ENCODE data around the gene NFE2L2.
"Not testable (repeated sequence)": the region's sequence is repeated elsewhere in the genome, so short reads cannot be mapped to it uniquely, and the experiment has no call there.

Gene NFE2L2

DNA sequence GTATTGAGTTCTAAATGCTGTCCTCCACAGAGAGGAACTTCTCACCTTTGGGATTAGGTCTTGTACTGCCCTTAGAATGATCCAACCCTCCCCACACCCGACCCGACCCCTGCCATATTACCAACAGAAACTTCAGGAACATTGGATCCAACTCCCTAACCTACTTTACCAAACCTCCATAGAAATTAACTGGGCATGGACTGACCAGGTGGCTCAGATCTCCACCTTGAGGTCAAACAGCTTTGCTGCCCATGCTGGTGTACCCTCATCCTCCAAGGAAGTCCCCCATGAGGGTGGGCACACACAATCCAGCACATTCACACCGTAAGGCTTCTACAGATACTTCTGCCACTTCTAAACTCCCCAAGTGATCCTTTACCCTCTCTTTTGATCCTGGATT lies 21.5 kb downstream of the NFE2L2 start:
- DNase-seq: no peak
- in situ Hi-C loops (cut with MboI; ENCODE audit: low pct_unique_long_range_greater_than_20kb, low sequenced_read_pairs): no loop called here

- in situ Hi-C loops (cut with MboI; ENCODE audit: low pct_unique_long_range_greater_than_20kb, low sequenced_read_pairs): no loop called here
- DNase-seq: peak; percentile 54
Measured at GRCh38 chr2:177242121-177242987, 22.2 kb downstream of the NFE2L2 start.

GRCh38 chr2:177241711-177242120 lies 22.8 kb downstream of the NFE2L2 start:
- in situ Hi-C loops (cut with MboI; ENCODE audit: low pct_unique_long_range_greater_than_20kb, low sequenced_read_pairs): no loop called here
- no peak for DNase-seq

DNA sequence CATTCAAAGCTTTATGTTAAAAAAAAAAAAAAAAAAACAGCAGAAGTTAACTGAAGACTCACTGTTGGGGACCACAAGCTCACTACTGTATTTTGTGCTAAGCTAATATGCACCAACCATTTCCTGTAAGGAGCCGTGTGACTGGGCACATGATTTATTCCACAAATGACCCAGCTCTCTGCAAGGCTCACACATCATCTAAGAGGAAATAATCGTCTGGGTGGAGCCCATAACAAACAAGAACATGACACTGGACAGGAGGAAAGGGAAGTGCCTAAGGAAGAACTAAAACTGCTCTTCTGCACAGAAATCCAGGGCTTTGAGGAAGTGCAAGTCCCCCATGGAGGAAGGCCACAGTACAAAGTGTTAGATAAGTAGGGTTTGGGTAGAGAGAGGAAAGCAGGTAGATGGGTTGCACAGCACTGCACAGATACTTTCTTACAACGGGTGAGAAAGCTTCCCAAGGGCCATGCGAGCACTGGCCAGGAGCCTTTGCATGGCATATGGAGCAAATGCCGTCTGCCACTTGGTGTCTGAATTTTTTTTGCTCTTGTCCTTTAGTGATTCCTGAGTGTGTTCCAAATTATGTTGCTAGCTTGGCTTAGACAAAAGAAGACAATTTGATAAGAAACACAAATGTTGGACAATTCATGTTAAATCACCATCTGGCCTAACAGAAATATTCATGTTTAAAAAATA lies 24.4 kb downstream of the NFE2L2 start:
- in situ Hi-C loops (cut with MboI; ENCODE audit: low pct_unique_long_range_greater_than_20kb, low sequenced_read_pairs): no loop called here
- DNase-seq: peak; percentile 83

DNA sequence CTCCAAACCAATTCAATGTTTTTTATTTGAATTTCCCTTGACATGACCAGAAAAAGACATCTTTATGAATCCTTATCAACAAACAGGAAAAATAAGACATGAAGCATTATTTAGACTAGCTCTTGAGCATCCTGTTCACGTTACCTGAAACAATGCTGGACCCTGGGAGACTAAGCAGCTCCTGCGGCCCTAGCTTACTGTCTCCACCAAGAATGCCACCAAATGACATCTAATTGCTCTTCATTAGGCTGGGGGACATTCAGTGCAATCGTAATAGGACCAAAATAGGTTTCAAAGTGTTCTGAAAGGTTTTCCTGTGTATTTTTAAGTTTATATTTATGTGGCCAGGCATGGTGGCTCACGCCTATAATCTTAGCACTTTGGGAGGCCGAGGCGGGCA lies 25.5 kb downstream of the NFE2L2 start:
- no peak for DNase-seq
- in situ Hi-C loops (cut with MboI; ENCODE audit: low pct_unique_long_range_greater_than_20kb, low sequenced_read_pairs): no loop called here

DNA sequence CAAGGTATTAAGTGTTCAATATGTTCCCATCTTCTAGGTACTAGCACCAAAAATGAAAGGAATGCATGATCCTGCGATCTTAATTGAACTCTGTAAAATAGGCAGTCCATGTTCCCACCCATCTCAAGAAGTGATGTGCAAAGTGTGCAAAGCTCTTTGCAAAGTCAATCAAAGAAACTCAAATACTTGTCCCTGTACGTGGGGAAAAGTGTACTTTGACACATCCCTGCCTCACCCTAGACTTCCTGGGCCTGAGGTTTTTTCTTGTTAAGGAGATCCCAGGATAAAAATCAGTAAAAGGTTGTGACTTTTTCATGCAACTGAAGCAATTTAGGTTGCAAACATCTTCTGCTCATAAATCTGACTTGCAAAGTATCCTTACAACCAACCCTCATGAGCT lies 26.6 kb downstream of the NFE2L2 start:
- no peak for DNase-seq
- in situ Hi-C loops (cut with MboI; ENCODE audit: low pct_unique_long_range_greater_than_20kb, low sequenced_read_pairs): no loop called here

DNA sequence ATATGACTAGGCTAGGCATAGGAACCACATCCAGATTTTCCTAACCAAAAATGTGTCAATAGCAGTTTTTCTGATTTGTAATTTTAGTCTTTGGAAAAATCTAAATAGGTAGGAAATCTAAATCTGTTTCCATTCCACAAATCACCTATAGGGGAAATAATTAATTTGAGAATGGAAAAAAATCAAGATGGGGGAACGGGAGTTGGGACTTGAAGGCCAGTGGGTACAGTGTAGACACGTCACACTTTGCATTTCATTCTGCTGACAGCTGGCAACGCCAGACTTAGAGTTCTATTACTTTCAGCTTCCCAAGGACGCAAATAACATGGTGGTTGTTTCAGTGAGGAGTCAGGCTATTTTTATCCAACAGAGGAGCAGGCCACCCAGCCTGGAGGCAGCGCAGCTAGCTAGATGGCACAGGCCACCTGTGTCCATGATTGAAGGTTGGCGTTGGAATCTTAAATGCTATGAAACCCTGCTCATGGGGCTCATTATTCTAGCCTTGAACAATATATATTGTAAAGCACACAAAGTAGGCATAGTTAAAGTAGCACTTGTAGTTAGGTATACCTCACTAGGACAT lies 28.6 kb downstream of the NFE2L2 start:
- in situ Hi-C loops (cut with MboI; ENCODE audit: low pct_unique_long_range_greater_than_20kb, low sequenced_read_pairs): no loop called here

GRCh38 chr2:177234267-177234666 lies 30.3 kb downstream of the NFE2L2 start:
- in situ Hi-C loops (cut with MboI; ENCODE audit: low pct_unique_long_range_greater_than_20kb, low sequenced_read_pairs): no loop called here
- DNase-seq: no peak

More for the DNA sequence above, 28.6 kb downstream of the NFE2L2 start:
- no peak for DNase-seq

GRCh38 chr2:177232098-177232704 lies 32.3 kb downstream of the NFE2L2 start:
- DNase-seq: no peak
- in situ Hi-C loops (cut with MboI; ENCODE audit: low pct_unique_long_range_greater_than_20kb, low sequenced_read_pairs): no loop called here

DNA sequence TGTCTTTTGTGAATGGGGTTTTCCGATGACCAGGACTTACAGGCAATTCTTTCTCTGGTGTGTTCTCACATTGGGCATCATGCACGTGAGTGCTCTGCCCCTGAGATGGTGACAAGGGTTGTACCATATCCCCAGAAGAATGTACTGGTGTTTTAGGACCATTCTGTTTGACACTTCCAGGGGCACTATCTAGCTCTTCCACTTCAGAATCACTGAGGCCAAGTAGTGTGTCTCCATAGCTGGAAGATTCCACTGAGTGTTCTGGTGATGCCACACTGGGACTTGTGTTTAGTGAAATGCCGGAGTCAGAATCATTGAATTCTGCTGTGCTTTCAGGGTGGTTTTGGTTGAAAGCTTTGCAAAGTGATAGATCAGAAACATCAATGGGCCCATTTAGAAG lies 33.3 kb downstream of the NFE2L2 start:
- no peak for DNase-seq
- in situ Hi-C loops (cut with MboI; ENCODE audit: low pct_unique_long_range_greater_than_20kb, low sequenced_read_pairs): no loop called here

- in situ Hi-C loops (cut with MboI; ENCODE audit: low pct_unique_long_range_greater_than_20kb, low sequenced_read_pairs): no loop called here
- DNase-seq: peak; percentile 14
Measured at GRCh38 chr2:177229442-177230242, 34.9 kb downstream of the NFE2L2 start.

GRCh38 chr2:177225965-177226360 lies 38.6 kb downstream of the NFE2L2 start:
- in situ Hi-C loops (cut with MboI; ENCODE audit: low pct_unique_long_range_greater_than_20kb, low sequenced_read_pairs): no loop called here
- DNase-seq: peak; percentile 27

GRCh38 chr2:177223436-177223835 lies 41.1 kb downstream of the NFE2L2 start:
- in situ Hi-C loops (cut with MboI; ENCODE audit: low pct_unique_long_range_greater_than_20kb, low sequenced_read_pairs); DNase-seq: not testable (repeated sequence)

GRCh38 chr2:177221970-177222369 lies 42.6 kb downstream of the NFE2L2 start:
- in situ Hi-C loops (cut with MboI; ENCODE audit: low pct_unique_long_range_greater_than_20kb, low sequenced_read_pairs): no loop called here
- no peak for DNase-seq

DNA sequence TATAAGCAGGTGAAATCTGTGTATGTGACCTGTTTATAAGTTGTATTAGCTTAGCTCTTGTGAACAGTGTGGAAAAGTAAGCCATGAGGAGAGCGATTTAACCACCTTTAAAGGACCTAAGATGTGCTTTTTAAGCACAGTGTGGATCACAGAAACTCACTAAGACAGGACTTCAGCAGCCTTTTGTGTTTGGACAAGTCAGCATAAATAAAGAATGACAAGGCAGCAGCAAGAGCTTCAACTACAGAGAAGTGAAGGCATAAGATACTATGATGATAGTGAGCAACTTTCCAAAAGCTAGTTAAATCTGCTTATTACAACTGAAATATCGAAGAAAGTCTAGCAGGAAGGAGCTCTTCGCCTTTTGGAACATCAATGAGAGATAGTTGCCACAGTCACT lies 43.0 kb downstream of the NFE2L2 start:
- in situ Hi-C loops (cut with MboI; ENCODE audit: low pct_unique_long_range_greater_than_20kb, low sequenced_read_pairs): no loop called here
- no peak for DNase-seq

GRCh38 chr2:177219787-177220186 lies 44.7 kb downstream of the NFE2L2 start:
- DNase-seq; in situ Hi-C loops (cut with MboI; ENCODE audit: low pct_unique_long_range_greater_than_20kb, low sequenced_read_pairs): not testable (repeated sequence)

GRCh38 chr2:177217247-177217843 lies 47.2 kb downstream of the NFE2L2 start:
- no peak for DNase-seq
- in situ Hi-C loops (cut with MboI; ENCODE audit: low pct_unique_long_range_greater_than_20kb, low sequenced_read_pairs): no loop called here
